HG03457 (cell line): ENCODE data around the gene ZBTB25.
A peak's percentile ranks its signal among the peaks of the same experiment; 100 is the strongest.

Source experiments
- ATAC-seq: cut with Tn5 transposase; IDR thresholded peaks from one replicate; pipeline ENCODE4 v1.9.1; 2021; ENCODE audit warnings: moderate number of reproducible peaks; ENCODE audit not compliant: unreplicated experiment

Gene ZBTB25

GRCh38 chr14:64516969-64517368, 13.3 kb upstream of the ZBTB25 start:
- ATAC-seq: no peak

GRCh38 chr14:64515053-64515452, 11.4 kb upstream of the ZBTB25 start:
- no peak for ATAC-seq

GRCh38 chr14:64513271-64513670, 9.6 kb upstream of the ZBTB25 start:
- ATAC-seq: no peak

GRCh38 chr14:64510825-64511671, 7.4 kb upstream of the ZBTB25 start:
- no peak for ATAC-seq

GRCh38 chr14:64509036-64509435, 5.4 kb upstream of the ZBTB25 start:
- no peak for ATAC-seq

GRCh38 chr14:64508215-64508776, 4.7 kb upstream of the ZBTB25 start:
- ATAC-seq: no peak

GRCh38 chr14:64507376-64508156, 3.9 kb upstream of the ZBTB25 start:
- no peak for ATAC-seq

- ATAC-seq: no peak
These were observed 3.1 kb upstream of the ZBTB25 start for GRCh38 chr14:64506721-64507120.

- peak; percentile 21 for ATAC-seq
These were observed 1.5 kb upstream of the ZBTB25 start for GRCh38 chr14:64504897-64505794.

- peak; percentile 12 for ATAC-seq
These were observed 765 bp upstream of the ZBTB25 start, which contains the start of gene ZBTB1 for GRCh38 chr14:64504310-64504896. TSS of gene ZBTB1 (plus strand) at chr14:64504770. CDS start at chr14:64521505, 16,735 bp downstream.

GRCh38 chr14:64502887-64503433, 678 bp downstream of the ZBTB25 start:
- ATAC-seq: no peak

GRCh38 chr14:64502456-64502855, 1.2 kb downstream of the ZBTB25 start:
- no peak for ATAC-seq

- no peak for ATAC-seq
These were observed 2.0 kb downstream of the ZBTB25 start for GRCh38 chr14:64501411-64502171.

GRCh38 chr14:64500088-64500487, 3.5 kb downstream of the ZBTB25 start:
- no peak for ATAC-seq

- no peak for ATAC-seq
These were observed 6.9 kb downstream of the ZBTB25 start for GRCh38 chr14:64496764-64497163.

GRCh38 chr14:64495252-64495651, 8.4 kb downstream of the ZBTB25 start:
- ATAC-seq: no peak

GRCh38 chr14:64493455-64493854, 10.2 kb downstream of the ZBTB25 start:
- ATAC-seq: no peak

- no peak for ATAC-seq
These were observed 12.0 kb downstream of the ZBTB25 start for GRCh38 chr14:64491637-64492036.

- ATAC-seq: no peak
These were observed 15.0 kb downstream of the ZBTB25 start for GRCh38 chr14:64488590-64489099.
